Activated T-cell treated with anti-CD3 and anti-CD28 coated beads for 24 hours (primary cell): Measurements from ENCODE around the gene PLXNB1.
"Not testable (repeated sequence)": the region's sequence is repeated elsewhere in the genome, so short reads cannot be mapped to it uniquely, and the experiment has no call there.

Experiments used
- DNase-seq: peaks from one replicate; pipeline ENCODE4 v3.0.0-alpha.2; 2020; ENCODE audit warnings: low read depth

The PLXNB1 gene

DNA sequence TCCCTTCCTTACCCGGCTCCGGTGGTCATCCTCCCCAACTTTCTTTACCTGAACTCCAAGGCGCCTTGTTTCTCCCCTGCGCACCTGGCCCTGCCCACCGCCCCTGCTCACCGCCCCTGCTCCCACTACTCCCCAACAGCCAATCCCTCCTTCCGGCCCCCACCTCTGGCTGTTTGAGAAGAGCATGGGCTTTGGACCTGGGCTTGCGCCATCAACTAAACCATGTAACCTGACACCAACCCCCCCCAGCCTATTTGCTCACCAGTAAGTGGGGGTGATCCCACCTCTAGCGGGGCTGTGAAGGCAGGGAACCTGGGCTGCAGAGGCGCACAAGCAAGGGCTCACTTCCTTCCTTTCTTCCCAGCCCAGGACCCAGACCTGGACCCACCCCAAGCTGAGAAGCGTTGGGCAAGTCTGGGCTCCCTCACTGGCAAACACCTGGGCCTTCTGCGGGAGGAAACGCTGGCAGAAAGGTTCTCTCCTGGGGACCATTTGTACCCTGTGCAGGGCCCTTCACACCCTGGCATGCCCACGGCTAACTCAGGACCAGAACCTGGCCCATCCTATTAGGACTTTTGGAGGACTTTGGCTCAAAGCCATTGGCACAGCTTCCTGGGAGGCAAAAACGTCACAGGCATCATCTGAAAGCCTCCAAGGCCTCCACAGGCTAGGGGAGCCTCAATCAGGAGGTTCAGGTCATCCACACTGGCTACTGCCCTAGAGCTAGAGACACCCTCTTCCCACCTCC, at the start of gene PLXNB1:
Gene PLXNB1, minus strand, starts transcription at position 127 of the 748 bp plus-strand sequence. CDS start 5,475 bp downstream, outside the sequence.
- DNase-seq = no peak

GRCh38 chr3:48478626-48479555, 49.0 kb upstream of the PLXNB1 start:
- no peak for DNase-seq

GRCh38 chr3:48477959-48478520, 48.2 kb upstream of the PLXNB1 start:
- no peak for DNase-seq

- DNase-seq = no peak
Measured at GRCh38 chr3:48476426-48477053, 46.7 kb upstream of the PLXNB1 start.

DNA sequence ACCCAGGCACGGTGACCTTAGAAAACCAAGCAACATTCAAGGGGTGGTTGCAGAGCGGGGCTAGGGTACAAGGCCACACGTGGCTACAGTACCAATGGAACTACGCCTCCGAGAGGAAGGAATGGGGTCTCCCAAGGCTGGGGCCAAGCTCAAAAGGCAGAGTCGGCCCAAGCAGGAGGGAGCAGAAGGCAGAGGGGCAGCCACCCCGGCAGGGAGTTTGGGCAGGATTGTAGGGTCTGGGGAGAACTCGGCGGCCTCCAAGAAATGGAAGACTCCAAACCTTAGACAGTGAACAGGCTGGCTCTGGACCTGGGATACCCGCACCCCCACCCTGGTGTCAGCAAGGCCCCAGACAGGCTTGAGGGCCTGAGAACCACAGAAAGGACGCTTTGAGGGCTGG, 45.3 kb upstream of the PLXNB1 start:
- no peak for DNase-seq

DNA sequence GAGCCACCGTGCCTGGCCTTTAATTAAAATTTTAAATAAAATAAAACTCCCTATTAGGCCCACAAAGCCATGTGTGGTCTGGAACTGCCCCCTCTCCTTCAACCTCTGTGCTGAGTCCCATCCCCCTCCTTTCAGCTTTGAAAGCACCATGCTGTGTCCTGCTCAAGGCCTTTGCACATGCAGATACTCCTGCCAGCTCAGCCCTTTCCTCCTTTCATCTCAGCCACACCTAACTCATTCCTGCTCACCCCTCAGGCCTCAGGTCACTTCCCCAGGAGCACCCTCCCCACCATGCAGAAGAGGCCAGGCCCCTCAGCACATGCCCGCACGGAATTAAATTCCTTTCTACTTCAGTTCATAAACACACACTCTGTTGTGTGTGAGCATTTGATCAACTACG, 44.7 kb upstream of the PLXNB1 start:
- DNase-seq = no peak

GRCh38 chr3:48474031-48474430, 44.1 kb upstream of the PLXNB1 start:
- DNase-seq = not testable (repeated sequence)

DNA sequence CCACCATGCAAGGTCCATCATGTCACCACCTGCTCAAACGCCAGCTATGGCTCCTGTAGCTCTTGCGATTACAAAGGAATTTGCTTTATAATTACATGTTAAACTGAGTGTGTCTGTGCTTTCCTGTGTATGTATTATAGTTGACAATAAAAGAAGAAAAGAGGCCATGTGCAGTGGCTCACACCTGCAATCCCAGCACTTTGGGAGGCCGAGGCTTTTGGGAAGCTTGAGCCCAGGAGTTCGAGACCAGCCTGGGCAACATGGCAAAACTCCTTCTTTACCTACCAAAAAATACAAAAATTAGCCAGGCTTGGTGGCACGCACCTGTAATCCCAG, 43.7 kb upstream of the PLXNB1 start:
- DNase-seq = no peak

GRCh38 chr3:48472923-48473616, 43.2 kb upstream of the PLXNB1 start:
- peak; percentile 92 for DNase-seq

DNA sequence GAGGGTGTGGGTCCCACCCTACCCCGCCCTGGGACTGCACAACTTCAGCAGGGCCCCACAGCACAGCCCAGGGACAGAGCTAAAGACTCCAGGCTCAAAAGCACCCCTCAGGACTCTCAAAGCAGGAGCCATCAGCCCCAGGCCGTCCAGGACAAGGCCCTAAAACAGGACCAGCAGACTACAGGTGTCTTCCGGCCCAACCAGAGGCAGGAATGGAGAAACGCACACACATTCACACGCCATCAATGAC, 42.7 kb upstream of the PLXNB1 start:
- no peak for DNase-seq

DNA sequence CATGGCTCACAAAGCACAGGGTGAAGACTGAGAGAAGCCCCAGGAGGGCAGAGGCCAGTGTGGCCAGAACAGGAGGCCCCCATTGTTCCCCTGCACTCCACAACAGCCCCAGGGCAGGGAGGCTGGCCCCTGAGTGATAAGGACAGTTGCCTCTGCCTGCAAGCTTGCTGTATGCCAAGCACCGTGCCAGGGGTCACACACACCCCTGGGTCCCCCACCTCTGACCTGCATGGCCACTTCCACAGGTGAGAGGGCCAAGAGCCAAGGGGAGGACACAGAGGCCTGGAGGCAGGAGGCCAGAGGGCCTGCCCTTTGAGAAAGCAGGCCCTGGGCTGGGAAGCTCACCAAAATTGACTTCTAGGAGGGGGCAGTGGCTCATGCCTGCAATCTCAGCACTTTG, 40.4 kb upstream of the PLXNB1 start:
- DNase-seq = no peak

GRCh38 chr3:48469046-48469915, 39.4 kb upstream of the PLXNB1 start:
- no peak for DNase-seq

DNA sequence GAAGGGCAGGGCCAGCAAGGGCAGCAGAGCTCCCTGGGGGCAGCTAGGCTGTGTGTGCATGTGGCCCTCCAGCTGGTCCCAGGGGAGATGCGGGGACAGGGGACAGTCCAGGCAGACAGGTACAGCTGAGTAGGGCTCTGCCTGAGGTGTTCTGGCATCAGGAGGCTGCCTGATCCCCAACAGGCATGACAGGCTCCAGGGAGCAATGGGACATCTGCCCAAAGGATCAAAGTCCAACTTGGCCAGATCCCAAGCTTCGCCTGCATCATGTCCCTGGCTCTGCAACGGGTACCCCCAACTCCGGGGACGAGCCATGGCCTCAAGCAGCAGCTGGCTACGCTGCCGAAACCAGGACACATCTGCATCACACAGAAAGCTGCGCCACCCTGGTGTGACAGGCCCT, 38.4 kb upstream of the PLXNB1 start:
- no peak for DNase-seq

- DNase-seq = no peak
Measured at GRCh38 chr3:48467473-48468267, 37.8 kb upstream of the PLXNB1 start.

GRCh38 chr3:48467110-48467454, 37.2 kb upstream of the PLXNB1 start:
- DNase-seq = no peak

DNA sequence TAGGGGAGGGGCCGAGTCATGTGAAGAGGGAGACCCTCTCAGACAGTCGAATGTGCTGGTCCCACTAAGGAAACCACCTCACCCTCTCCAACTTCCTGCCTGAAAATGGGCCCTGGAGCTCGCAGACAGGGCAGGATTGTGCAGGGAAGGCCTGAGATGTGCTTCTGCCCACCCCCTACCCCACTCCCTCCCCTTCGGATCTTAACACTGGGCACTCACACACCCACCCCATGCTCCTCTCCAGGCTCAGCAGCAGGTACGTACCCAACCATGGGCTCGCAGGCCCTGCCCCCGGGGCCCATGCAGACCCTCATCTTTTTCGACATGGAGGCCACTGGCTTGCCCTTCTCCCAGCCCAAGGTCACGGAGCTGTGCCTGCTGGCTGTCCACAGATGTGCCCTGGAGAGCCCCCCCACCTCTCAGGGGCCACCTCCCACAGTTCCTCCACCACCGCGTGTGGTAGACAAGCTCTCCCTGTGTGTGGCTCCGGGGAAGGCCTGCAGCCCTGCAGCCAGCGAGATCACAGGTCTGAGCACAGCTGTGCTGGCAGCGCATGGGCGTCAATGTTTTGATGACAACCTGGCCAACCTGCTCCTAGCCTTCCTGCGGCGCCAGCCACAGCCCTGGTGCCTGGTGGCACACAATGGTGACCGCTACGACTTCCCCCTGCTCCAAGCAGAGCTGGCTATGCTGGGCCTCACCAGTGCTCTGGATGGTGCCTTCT, 36.7 kb upstream of the PLXNB1 start:
- DNase-seq = no peak

- DNase-seq = peak; percentile 76
Measured at GRCh38 chr3:48465531-48466378, 35.9 kb upstream of the PLXNB1 start.

DNA sequence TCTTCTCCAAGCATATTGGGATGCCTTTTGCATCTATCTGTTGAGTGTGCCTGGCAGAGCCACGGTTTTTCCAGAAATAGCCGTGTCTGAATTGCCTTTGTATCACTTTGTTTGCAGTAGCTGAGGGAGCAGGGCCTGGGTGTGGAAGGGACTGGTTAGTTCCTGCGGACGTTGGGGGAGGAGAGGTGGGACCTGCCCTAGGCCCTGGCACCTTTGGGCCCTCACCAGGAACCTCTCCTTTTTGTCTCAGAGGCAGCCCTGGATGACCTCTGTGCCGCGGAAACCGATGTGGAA, 35.3 kb upstream of the PLXNB1 start:
- no peak for DNase-seq

DNA sequence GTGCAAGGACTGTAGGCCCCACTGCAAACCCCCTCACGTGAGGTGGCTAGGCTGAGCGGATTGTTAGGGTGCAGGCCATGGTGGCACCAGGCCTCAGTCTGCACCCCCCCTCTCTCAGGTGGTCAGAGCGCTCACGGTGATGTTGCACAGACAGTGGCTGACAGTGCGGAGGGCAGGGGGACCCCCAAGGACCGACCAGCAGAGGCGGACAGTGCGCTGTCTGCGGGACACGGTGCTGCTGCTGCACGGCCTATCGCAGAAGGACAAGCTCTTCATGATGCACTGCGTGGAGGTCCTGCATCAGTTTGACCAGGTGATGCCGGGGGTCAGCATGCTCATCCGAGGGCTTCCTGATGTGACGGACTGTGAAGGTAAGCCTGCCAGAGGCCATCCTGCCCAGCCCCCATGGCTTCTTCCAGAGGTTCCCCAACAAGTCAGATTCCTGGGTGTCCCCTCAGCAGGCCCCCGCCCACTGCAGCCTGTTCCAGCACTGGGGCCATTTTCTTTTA, 34.9 kb upstream of the PLXNB1 start:
- DNase-seq = no peak
